CD14-positive monocyte (primary cell): ENCODE results near the gene NSF. TPM values are rescaled to one million over a fixed set of nuclear protein-coding genes. Genes with fewer than 3 reads are reported as not detected.
A peak's percentile ranks its signal among the peaks of the same experiment; 100 is the strongest.
"Not testable (repeated sequence)": the region's sequence is repeated elsewhere in the genome, so short reads cannot be mapped to it uniquely, and the experiment has no call there.

Source experiments
- DNase-seq, 3 donors: peaks; one replicate each; pipeline ENCODE4 v3.0.0-alpha.2; 2011 to 2022
- H2AFZ ChIP-seq: 2 replicates; pipeline ENCODE4 v1.6.0; 2012; ENCODE audit warnings: mild to moderate bottlenecking, low read depth, low read length, inconsistent platforms; ENCODE audit not compliant: insufficient read depth, poor library complexity, severe bottlenecking
- H3K27ac ChIP-seq, 2 donors: 1 replicate in 1 of 2; 2 replicates in 1 of 2; pipeline ENCODE4 v1.5.1; 2012 to 2013; ENCODE audit warnings: low read length in 2 of 2, control low read depth in 1 of 2, inconsistent platforms in 1 of 2, low read depth in 1 of 2, mild to moderate bottlenecking in 1 of 2
- H3K27me3 ChIP-seq, 2 donors: one replicate each; pipeline versions ENCODE4 v1.6.0 to v1.6.1; 2011 to 2013; ENCODE audit warnings: low read length in 2 of 2; ENCODE audit not compliant: control insufficient read depth in 2 of 2, insufficient read depth in 2 of 2
- H3K36me3 ChIP-seq, 2 donors: replicated peaks in 1 of 2; 1 replicate in 1 of 2; 2 replicates in 1 of 2; pipeline versions ENCODE4 v1.5.1 to v1.6.1; 2012 to 2013; ENCODE audit warnings: low read length in 2 of 2, control low read depth in 1 of 2, inconsistent platforms in 1 of 2, mild to moderate bottlenecking in 1 of 2; ENCODE audit not compliant: insufficient read depth in 2 of 2, control insufficient read depth in 1 of 2
- H3K4me1 ChIP-seq, 2 donors: 1 replicate in 1 of 2; 2 replicates in 1 of 2; pipeline versions ENCODE4 v1.5.1 to v1.6.1; 2012 to 2013; ENCODE audit warnings: low read length in 2 of 2, control low read depth in 1 of 2, inconsistent platforms in 1 of 2, mild to moderate bottlenecking in 1 of 2, moderate library complexity in 1 of 2; ENCODE audit not compliant: insufficient read depth in 2 of 2, control insufficient read depth in 1 of 2
- H3K4me2 ChIP-seq: replicated peaks from 2 replicates; pipeline ENCODE3; 2012; ENCODE audit warnings: low read length, moderate library complexity, mild to moderate bottlenecking; ENCODE audit not compliant: poor library complexity, severe bottlenecking; ENCODE audit errors: extremely low read depth
- H3K4me3 ChIP-seq, 3 experiments: fragments of 200-600 bp in 1 of 3; sonication (generic) in 1 of 3; replicated peaks in 1 of 3; 1 replicate in 2 of 3; 2 replicates in 1 of 3; pipeline ENCODE4 v1.5.1; 2011 to 2013; ENCODE audit warnings: low read length in 3 of 3, mild to moderate bottlenecking in 3 of 3, control low read depth in 2 of 3, low read depth in 2 of 3, inconsistent platforms in 1 of 3, moderate library complexity in 1 of 3
- H3K79me2 ChIP-seq: 2 replicates; pipeline ENCODE4 v1.6.0; 2012; ENCODE audit warnings: mild to moderate bottlenecking, control low read depth, inconsistent platforms, low read length, moderate library complexity; ENCODE audit not compliant: insufficient read depth
- H3K9ac ChIP-seq: 2 replicates; pipeline ENCODE4 v1.6.0; 2017; ENCODE audit warnings: low read length, mild to moderate bottlenecking; ENCODE audit not compliant: insufficient read depth, poor library complexity, severe bottlenecking
- H3K9me3 ChIP-seq, 2 donors: replicated peaks in 1 of 2; 1 replicate in 1 of 2; 2 replicates in 1 of 2; pipeline versions ENCODE4 v1.5.1 to v1.6.1; 2012 to 2013; ENCODE audit warnings: low read length in 2 of 2, control low read depth in 1 of 2; ENCODE audit not compliant: control insufficient read depth in 1 of 2, insufficient read depth in 1 of 2
- H4K20me1 ChIP-seq: 2 replicates; pipeline ENCODE4 v1.6.0; 2012; ENCODE audit warnings: mild to moderate bottlenecking, low read length, control low read depth, moderate library complexity; ENCODE audit not compliant: insufficient read depth
- H3K27ac Mint-ChIP-seq, 7 donors: one replicate each; pipeline ENCODE4 v1.8.0; 2020; ENCODE audit warnings: mild to moderate bottlenecking in 7 of 7, mixed read lengths in 7 of 7, moderate library complexity in 6 of 7, inconsistent platforms in 2 of 7
- H3K27me3 Mint-ChIP-seq, 3 donors: one replicate each; pipeline ENCODE4 v1.8.0; 2021 to 2022; ENCODE audit warnings: low read depth in 3 of 3, mild to moderate bottlenecking in 3 of 3, mixed read lengths in 3 of 3, moderate library complexity in 3 of 3, inconsistent platforms in 1 of 3
- H3K36me3 Mint-ChIP-seq, 2 donors: one replicate each; pipeline ENCODE4 v1.8.0; 2020; ENCODE audit warnings: mixed read lengths in 2 of 2, inconsistent platforms in 1 of 2, mild to moderate bottlenecking in 1 of 2
- H3K4me1 Mint-ChIP-seq: one replicate; pipeline ENCODE4 v1.8.0; 2020; ENCODE audit warnings: mild to moderate bottlenecking, mixed read lengths
- H3K4me3 Mint-ChIP-seq, 2 donors: one replicate each; pipeline ENCODE4 v1.8.0; 2020; ENCODE audit warnings: mild to moderate bottlenecking in 2 of 2, mixed read lengths in 2 of 2, moderate library complexity in 1 of 2
- H3K9me3 Mint-ChIP-seq, 7 donors: one replicate each; pipeline ENCODE4 v1.8.0; 2020 to 2022; ENCODE audit warnings: mixed read lengths in 7 of 7, mild to moderate bottlenecking in 6 of 7, moderate library complexity in 6 of 7, inconsistent platforms in 2 of 7
- WGBS: methylation state at CpG from one replicate; pipeline ENCODE4 v1.1.5; 2013; ENCODE audit warnings: missing lambda C conversion rate; ENCODE audit not compliant: insufficient coverage; 5-methylcytosine and 5-hydroxymethylcytosine counted together
- intact Hi-C, 2 donors: fragments of 100-400 bp; cut with micrococcal nuclease; formaldehyde crosslinking; loops; one replicate each; pipeline versions ENCODE4 v1.15.0 to v1.15.1; 2023
- polyA plus RNA-seq, 3 donors: library from polyadenylated mRNA; depleted of rRNA in 1 of 3; unstranded in 2 of 3; stranded (reverse) in 1 of 3; fragments of 300-500 nt in 2 of 3; fragments of >200 nt in 1 of 3; fragmentation: Illumina TruSeq in 2 of 3; gene quantifications; 1 replicate in 2 of 3; 2 replicates in 1 of 3; pipeline ENCODE4 v1.2.3, GENCODE V29; 2012 to 2021

Gene NSF
- polyA plus RNA-seq, 3 donors = 22.5 to 63.2 (median 58.0) TPM

DNA sequence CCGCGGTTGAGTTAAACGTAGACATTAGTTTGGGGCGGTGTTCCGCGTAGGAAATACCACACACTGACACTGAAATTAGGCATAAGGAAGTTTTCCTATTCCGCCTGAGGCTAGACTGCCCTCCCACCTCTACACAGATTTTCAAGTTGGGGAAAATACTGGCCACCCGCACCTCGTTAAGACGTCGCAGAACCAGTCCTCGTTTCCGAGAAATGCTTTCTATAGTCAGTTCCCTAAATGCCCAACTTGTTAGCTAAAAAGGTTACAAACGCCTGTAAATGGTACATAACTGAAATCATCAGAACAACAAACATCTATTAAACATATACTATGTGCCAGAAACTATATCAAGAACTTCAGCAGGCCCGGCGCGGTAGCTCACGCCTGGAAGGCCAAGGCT is 10.4 kb upstream of the NSF start:
- H4K20me1 ChIP-seq, H3K36me3 ChIP-seq, H3K4me1 Mint-ChIP-seq, H3K9ac ChIP-seq, H3K36me3 Mint-ChIP-seq, H3K27me3 Mint-ChIP-seq, H3K9me3 Mint-ChIP-seq, H3K27me3 ChIP-seq, intact Hi-C loops, H3K9me3 ChIP-seq, DNase-seq, H3K79me2 ChIP-seq, H3K4me1 ChIP-seq, H3K4me2 ChIP-seq: not testable (repeated sequence)
- Mint-ChIP-seq H3K27ac (peak overlapping the region in 1 of 7 donors; percentile 20), H3K4me3 (peak overlapping the region in 1 of 2 donors; percentile 63)
- H3K27ac ChIP-seq = peak overlapping the region; percentile 26 to 44
- H3K4me3 ChIP-seq = peak overlapping the region in 1 of 3 experiments; percentile 20
- H2AFZ ChIP-seq = peak overlapping the region; percentile 46
- no CpG with 5 or more reads among the region's 18 CpGs for WGBS

DNA sequence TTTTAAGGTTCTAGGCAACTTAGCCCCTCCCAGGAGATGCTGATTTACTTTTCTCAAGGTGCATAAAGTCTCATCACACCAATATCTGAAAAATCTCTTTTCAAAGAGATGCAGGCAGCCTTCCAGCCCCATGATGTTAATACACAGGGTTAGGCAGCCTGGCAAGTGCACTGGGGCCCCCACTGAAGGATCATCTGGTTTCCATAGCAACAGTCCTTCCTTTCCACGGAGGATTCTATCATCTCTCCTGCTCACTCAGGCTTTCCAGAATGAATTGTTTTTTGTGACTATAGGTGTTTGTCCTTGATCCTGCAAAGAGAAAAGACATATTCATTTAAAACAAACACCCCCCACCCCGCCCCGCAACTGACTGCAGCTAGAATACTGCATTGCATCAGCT is 5.0 kb upstream of the NSF start:
- H4K20me1 ChIP-seq, H3K27me3 ChIP-seq, H3K36me3 ChIP-seq, H3K9me3 ChIP-seq, H3K9ac ChIP-seq, H3K4me1 ChIP-seq, H3K9me3 Mint-ChIP-seq, H3K36me3 Mint-ChIP-seq, H3K79me2 ChIP-seq, DNase-seq, H3K27ac Mint-ChIP-seq, H2AFZ ChIP-seq, H3K27ac ChIP-seq, H3K4me3 ChIP-seq, H3K4me1 Mint-ChIP-seq, H3K4me3 Mint-ChIP-seq, H3K27me3 Mint-ChIP-seq, intact Hi-C loops, H3K4me2 ChIP-seq: not testable (repeated sequence)
- WGBS = no CpG with 5 or more reads among the region's 3 CpGs

DNA sequence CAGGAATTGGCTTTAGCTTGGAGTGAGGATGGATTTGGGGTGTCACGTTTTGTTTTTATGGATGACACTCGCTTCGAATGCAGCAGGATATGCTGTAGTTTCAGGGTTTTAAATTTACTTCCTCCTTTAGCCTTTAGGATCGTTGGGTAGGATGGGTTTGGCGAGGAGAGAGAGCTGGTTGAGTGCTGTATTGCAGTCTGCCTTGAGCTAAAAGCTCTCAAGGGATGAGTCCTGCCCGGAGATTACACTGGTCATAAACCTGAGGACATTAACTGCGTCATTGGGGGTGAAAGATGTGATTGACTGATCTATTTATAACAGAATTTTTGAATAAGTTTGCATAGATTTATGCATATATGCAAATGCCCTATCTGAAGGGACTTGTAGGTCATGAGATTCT is 863 bp downstream of the NSF start:
- H3K36me3 ChIP-seq, H3K4me1 Mint-ChIP-seq, H3K27ac ChIP-seq, H2AFZ ChIP-seq, H3K4me2 ChIP-seq, H3K79me2 ChIP-seq, H3K27me3 ChIP-seq, H3K27me3 Mint-ChIP-seq, intact Hi-C loops, H3K4me1 ChIP-seq, H3K36me3 Mint-ChIP-seq, H4K20me1 ChIP-seq, H3K4me3 ChIP-seq, H3K9ac ChIP-seq, H3K9me3 ChIP-seq, H3K27ac Mint-ChIP-seq, DNase-seq, H3K9me3 Mint-ChIP-seq, H3K4me3 Mint-ChIP-seq: not testable (repeated sequence)
- no CpG with 5 or more reads among the region's 7 CpGs for WGBS

DNA sequence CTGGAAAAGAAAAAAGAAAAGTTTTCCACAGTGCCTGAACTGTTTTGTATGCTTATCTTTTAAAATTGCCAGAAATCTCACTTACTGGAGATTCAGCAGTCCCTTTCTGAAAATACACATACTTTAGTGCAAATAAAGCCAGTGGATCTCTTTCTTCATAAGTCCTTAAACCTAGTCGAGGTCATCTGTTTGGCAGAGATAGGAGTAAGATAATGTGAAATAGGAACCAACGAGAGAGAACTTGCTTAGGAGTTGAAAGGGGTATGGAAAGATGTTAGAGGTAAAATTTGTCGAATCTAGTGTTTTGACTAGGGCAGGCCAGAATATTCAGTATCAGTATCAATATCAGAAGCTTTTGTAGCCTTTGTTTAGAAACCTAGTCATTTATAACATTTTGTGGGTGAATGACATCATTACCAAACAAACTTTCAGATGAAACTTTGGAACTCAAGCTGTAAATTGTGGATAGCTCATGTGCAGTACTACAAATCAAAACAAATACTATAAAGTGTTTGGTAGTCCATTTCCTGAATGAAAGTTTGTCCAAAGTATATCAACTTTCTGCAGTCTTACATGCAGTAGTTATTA is 8.0 kb downstream of the NSF start:
- H3K36me3 ChIP-seq, H3K9ac ChIP-seq, H3K27ac Mint-ChIP-seq, H3K4me3 ChIP-seq, H2AFZ ChIP-seq, H3K36me3 Mint-ChIP-seq, H4K20me1 ChIP-seq, H3K9me3 ChIP-seq, H3K79me2 ChIP-seq, H3K4me3 Mint-ChIP-seq, intact Hi-C loops, H3K27me3 ChIP-seq, H3K4me1 Mint-ChIP-seq, H3K9me3 Mint-ChIP-seq, H3K4me1 ChIP-seq, H3K4me2 ChIP-seq, H3K27me3 Mint-ChIP-seq, DNase-seq, H3K27ac ChIP-seq: not testable (repeated sequence)
- no CpG with 5 or more reads among the region's 3 CpGs for WGBS
